ENCODE data around the gene SNORC. TPM values are rescaled to one million over a fixed set of nuclear protein-coding genes. Genes with fewer than 3 reads are reported as not detected.

Gene SNORC
- total and polyA plus RNA-seq, 2 donors (not counting 1 experiment from before 2014, with no cell fraction given) = 0.91 to 0.94 TPM

DNA sequence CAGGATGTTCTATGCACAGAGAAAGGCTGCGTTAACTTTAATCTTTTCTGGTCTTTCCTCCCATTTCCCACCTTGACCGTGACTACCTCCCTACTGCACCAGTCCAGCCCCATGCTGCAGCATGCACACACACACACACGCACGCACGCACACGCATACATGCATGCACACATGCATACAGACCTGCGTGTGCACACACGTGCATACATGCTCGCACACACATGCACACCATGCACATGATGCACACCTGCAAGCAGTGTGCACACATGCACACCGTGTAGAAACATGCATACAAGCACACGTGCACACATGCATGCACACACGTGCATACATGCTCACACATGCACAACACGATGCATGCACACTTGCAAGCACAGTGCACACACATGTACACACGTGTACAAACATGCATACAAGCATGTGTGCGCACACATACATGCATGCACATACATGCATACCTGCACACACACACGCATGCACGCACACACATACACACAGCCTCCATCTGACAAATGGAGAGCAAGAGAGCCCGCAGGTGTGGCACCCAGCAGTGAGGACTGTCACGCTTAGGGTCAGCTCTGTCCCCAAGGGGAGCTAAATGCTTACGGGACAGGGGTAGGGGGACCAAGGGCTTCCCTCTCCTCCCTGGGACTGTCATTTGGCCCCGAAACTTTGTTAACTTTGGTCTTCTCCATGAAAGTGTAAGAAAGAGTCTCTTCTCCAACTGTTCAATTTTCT lies 18.2 kb downstream of the SNORC start:
- no peaks in the 10 kb centered on the region for H4K20me1 ChIP-seq (ENCODE audit: control insufficient read depth, insufficient read depth, low read length, poor library complexity, severe bottlenecking)
- intact Hi-C loops (cut with micrococcal nuclease) = no loop called here
- H3K27ac ChIP-seq (ENCODE audit: low read length in 2 of 2) = no peak overlapping the region
- peaks cover 0 to 10% (median 0%) of the 10 kb centered on the region in 4 experiments for H3K27me3 ChIP-seq (replicated peaks in 1 of 4; ENCODE audit: control extremely low read depth in 1 of 4, control insufficient read depth in 3 of 4, insufficient read depth in 4 of 4, low read length in 3 of 4)
- no peak overlapping the region for H2AFZ ChIP-seq (ENCODE audit: insufficient read depth, low read depth, low read length, poor library complexity, severe bottlenecking)
- H3K9ac ChIP-seq (ENCODE audit: low read length) = no peak overlapping the region
- H3K4me2 ChIP-seq (replicated peaks; ENCODE audit: low read depth, low read length, poor library complexity, severe bottlenecking) = no peak overlapping the region
- H3K9me3 ChIP-seq (ENCODE audit: control extremely low read depth in 1 of 3, control insufficient read depth in 2 of 3, insufficient read depth in 1 of 3, low read length in 2 of 3) = no peaks in the 10 kb centered on the region
- H3K4me1 ChIP-seq (ENCODE audit: control insufficient read depth in 2 of 2, insufficient read depth in 2 of 2, low read length in 2 of 2) = no peaks in the 10 kb centered on the region
- 78% methylated on average over 20 of the region's 21 CpGs for WGBS (ENCODE audit: insufficient coverage)
- peaks cover 27% of the 10 kb centered on the region for H3K27me3 Mint-ChIP-seq
- H3K36me3 ChIP-seq (replicated peaks in 1 of 2; ENCODE audit: control extremely low read depth in 1 of 2, control insufficient read depth in 1 of 2, extremely low read depth in 1 of 2, insufficient read depth in 2 of 2, low read length in 1 of 2) = no peaks in the 10 kb centered on the region
- DNase-seq (no peak), ATAC-seq (ENCODE audit: low read depth) (no peak)
- no peak overlapping the region for H3K4me3 Mint-ChIP-seq
- ChIA-PET POLR2A (no interaction called here), CTCF (no interaction called here)
- H3K9me3 Mint-ChIP-seq (ENCODE audit: insufficient read depth) = no peaks in the 10 kb centered on the region
- H3K27ac Mint-ChIP-seq = no peak overlapping the region
- H3K4me3 ChIP-seq (ENCODE audit: control extremely low read depth in 1 of 5, extremely low read depth in 1 of 5, insufficient read depth in 1 of 5, low read depth in 2 of 5, low read length in 4 of 5) = no peak overlapping the region
- no peaks in the 10 kb centered on the region for H3K79me2 ChIP-seq (ENCODE audit: control insufficient read depth, insufficient read depth, low read length)
- H3K4me1 Mint-ChIP-seq = no peaks in the 10 kb centered on the region
- TF ChIP-seq EZH2 (IDR thresholded peaks at IDR 0.05; ENCODE audit: borderline replicate concordance, insufficient read depth, low read depth, low read length, poor library complexity, severe bottlenecking) = no peak
- TF ChIP-seq, protein P1, sequence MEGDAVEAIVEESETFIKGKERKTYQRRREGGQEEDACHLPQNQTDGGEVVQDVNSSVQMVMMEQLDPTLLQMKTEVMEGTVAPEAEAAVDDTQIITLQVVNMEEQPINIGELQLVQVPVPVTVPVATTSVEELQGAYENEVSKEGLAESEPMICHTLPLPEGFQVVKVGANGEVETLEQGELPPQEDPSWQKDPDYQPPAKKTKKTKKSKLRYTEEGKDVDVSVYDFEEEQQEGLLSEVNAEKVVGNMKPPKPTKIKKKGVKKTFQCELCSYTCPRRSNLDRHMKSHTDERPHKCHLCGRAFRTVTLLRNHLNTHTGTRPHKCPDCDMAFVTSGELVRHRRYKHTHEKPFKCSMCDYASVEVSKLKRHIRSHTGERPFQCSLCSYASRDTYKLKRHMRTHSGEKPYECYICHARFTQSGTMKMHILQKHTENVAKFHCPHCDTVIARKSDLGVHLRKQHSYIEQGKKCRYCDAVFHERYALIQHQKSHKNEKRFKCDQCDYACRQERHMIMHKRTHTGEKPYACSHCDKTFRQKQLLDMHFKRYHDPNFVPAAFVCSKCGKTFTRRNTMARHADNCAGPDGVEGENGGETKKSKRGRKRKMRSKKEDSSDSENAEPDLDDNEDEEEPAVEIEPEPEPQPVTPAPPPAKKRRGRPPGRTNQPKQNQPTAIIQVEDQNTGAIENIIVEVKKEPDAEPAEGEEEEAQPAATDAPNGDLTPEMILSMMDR (IDR thresholded peaks at IDR 0.05) = no peak

DNA sequence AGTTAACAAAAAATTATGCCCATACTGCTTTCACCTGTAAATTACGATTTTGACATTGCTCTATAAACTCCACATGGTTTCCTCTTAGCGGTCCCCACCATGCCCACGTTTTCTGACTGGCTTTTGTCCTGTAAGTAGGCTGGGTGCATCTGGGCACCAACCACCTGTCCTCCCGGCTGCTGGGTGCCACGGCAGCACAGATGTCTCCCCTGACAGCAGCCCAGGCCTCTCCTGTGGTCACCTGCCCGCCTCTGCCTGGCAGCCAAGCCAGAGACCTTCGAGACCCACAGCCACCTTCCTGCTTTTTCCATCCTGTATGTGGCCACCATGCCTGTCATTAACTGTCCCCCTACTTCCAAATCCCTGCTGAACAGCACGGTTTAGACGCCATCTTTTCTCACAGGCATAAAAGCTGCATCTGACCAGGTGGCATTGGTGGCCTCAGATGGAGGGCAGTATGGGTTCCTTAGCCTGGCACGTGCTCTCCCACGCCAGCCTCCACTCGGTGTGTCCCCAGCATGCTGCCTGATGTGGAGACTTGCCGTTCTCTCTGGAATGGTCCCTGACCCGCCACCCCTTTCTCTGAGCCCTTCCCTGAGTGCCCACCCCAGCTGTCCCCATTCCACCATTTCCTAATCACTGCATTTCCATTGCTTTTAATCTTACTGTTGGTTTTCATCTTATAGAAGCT lies 18.9 kb downstream of the SNORC start:
- Histone ChIP-seq H3K36me3 (replicated peaks in 1 of 2; ENCODE audit: control extremely low read depth in 1 of 2, control insufficient read depth in 1 of 2, extremely low read depth in 1 of 2, insufficient read depth in 2 of 2, low read length in 1 of 2) (no peaks in the 10 kb centered on the region), H3K9me3 (ENCODE audit: control extremely low read depth in 1 of 3, control insufficient read depth in 2 of 3, insufficient read depth in 1 of 3, low read length in 2 of 3) (no peaks in the 10 kb centered on the region), H3K4me3 (ENCODE audit: control extremely low read depth in 1 of 5, extremely low read depth in 1 of 5, insufficient read depth in 1 of 5, low read depth in 2 of 5, low read length in 4 of 5) (no peak overlapping the region), H3K4me1 (ENCODE audit: control insufficient read depth in 2 of 2, insufficient read depth in 2 of 2, low read length in 2 of 2) (no peaks in the 10 kb centered on the region), H3K27me3 (replicated peaks in 1 of 4; ENCODE audit: control extremely low read depth in 1 of 4, control insufficient read depth in 3 of 4, insufficient read depth in 4 of 4, low read length in 3 of 4) (peaks cover 0 to 10% (median 0%) of the 10 kb centered on the region in 4 experiments), H3K27ac (ENCODE audit: low read length in 2 of 2) (no peak overlapping the region), H4K20me1 (ENCODE audit: control insufficient read depth, insufficient read depth, low read length, poor library complexity, severe bottlenecking) (no peaks in the 10 kb centered on the region), H3K4me2 (replicated peaks; ENCODE audit: low read depth, low read length, poor library complexity, severe bottlenecking) (no peak overlapping the region), H3K9ac (ENCODE audit: low read length) (no peak overlapping the region), H3K79me2 (ENCODE audit: control insufficient read depth, insufficient read depth, low read length) (no peaks in the 10 kb centered on the region), H2AFZ (ENCODE audit: insufficient read depth, low read depth, low read length, poor library complexity, severe bottlenecking) (no peak overlapping the region)
- ChIA-PET CTCF (no interaction called here), POLR2A (no interaction called here)
- H3K4me3 Mint-ChIP-seq = no peak overlapping the region
- H3K4me1 Mint-ChIP-seq = no peaks in the 10 kb centered on the region
- intact Hi-C loops (cut with micrococcal nuclease) = no loop called here
- TF ChIP-seq, protein P1 (IDR thresholded peaks at IDR 0.05) = no peak
- no peak for TF ChIP-seq EZH2 (IDR thresholded peaks at IDR 0.05; ENCODE audit: borderline replicate concordance, insufficient read depth, low read depth, low read length, poor library complexity, severe bottlenecking)
- H3K9me3 Mint-ChIP-seq (ENCODE audit: insufficient read depth) = no peaks in the 10 kb centered on the region
- no peak overlapping the region for H3K27ac Mint-ChIP-seq
- DNase-seq (no peak), ATAC-seq (ENCODE audit: low read depth) (no peak)
- WGBS (ENCODE audit: insufficient coverage) = 73% methylated on average over 13 of the region's 14 CpGs
- peaks cover 25% of the 10 kb centered on the region for H3K27me3 Mint-ChIP-seq
